Measurements from ENCODE around the gene FTMT.

The FTMT gene

DNA sequence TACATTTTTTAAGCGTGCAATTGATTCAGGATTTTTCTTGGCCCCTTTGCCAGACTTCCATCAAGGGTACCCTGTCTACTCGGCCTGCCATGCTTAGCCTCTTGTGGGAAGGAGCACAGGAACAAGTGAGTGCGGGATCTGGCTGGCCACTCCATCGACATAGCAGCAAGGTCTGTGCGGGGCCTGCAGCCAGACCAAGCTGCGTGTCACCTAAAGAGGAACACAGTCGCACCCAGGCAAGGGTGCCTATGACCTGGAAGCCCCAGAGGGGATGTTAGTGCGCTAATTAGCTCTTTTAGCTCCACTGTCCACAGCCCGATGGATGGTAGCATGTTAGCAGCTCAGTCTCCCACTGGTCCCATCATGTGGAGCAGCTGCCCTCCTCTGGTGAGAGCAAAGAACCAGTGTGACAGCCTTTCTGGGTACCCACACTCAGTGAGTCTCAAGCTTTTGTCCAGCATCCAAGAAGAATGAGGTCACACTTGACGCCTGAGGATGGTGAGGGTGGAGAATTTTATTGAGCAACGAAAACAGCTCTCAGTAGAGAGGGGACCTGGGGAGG lies 38.7 kb downstream of the FTMT start:
- H3K27me3 ChIP-seq (replicated peaks; ENCODE audit: control insufficient read depth, insufficient read depth, low read length), result no peaks in the 10 kb centered on the region
- TF ChIP-seq, protein P1, sequence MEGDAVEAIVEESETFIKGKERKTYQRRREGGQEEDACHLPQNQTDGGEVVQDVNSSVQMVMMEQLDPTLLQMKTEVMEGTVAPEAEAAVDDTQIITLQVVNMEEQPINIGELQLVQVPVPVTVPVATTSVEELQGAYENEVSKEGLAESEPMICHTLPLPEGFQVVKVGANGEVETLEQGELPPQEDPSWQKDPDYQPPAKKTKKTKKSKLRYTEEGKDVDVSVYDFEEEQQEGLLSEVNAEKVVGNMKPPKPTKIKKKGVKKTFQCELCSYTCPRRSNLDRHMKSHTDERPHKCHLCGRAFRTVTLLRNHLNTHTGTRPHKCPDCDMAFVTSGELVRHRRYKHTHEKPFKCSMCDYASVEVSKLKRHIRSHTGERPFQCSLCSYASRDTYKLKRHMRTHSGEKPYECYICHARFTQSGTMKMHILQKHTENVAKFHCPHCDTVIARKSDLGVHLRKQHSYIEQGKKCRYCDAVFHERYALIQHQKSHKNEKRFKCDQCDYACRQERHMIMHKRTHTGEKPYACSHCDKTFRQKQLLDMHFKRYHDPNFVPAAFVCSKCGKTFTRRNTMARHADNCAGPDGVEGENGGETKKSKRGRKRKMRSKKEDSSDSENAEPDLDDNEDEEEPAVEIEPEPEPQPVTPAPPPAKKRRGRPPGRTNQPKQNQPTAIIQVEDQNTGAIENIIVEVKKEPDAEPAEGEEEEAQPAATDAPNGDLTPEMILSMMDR (IDR thresholded peaks at IDR 0.05; ENCODE audit: insufficient read depth, low read length, poor library complexity, severe bottlenecking), result no peak
- DNase-seq (ENCODE audit: extremely low read depth, insufficient read length), result no peak

DNA sequence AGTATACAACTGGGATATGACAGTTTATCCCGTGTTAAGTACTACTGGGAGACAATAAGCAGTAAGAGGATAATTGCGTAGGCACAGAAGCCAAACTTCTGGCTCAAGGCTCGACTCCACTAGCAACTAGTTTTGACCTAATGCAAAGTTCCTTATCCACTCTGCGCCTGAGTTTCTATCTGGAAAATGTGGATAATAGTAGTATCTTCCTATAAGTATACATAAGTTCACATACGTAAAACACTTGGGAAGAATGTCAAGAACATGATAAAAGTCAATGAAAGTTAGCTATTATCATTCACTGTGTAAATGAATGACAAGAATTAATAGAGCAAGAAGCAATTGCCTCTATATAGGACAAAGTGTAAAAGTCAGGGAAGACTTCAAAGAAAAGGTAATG lies 45.7 kb downstream of the FTMT start:
- no peak overlapping the region for H3K4me3 ChIP-seq (replicated peaks; ENCODE audit: low read depth, low read length)
- no peak for DNase-seq (ENCODE audit: extremely low read depth, insufficient read length)
- TF ChIP-seq, protein P1 (IDR thresholded peaks at IDR 0.05; ENCODE audit: insufficient read depth, low read length, poor library complexity, severe bottlenecking), result no peak
- H3K27me3 ChIP-seq (replicated peaks; ENCODE audit: control insufficient read depth, insufficient read depth, low read length), result no peaks in the 10 kb centered on the region
- H3K36me3 ChIP-seq (ENCODE audit: control insufficient read depth, insufficient read depth, low read length), result no peaks in the 10 kb centered on the region

More for the DNA sequence above, 38.7 kb downstream of the FTMT start:
- Histone ChIP-seq H3K36me3 (ENCODE audit: control insufficient read depth, insufficient read depth, low read length) (no peaks in the 10 kb centered on the region), H3K4me3 (replicated peaks; ENCODE audit: low read depth, low read length) (no peak overlapping the region)

DNA sequence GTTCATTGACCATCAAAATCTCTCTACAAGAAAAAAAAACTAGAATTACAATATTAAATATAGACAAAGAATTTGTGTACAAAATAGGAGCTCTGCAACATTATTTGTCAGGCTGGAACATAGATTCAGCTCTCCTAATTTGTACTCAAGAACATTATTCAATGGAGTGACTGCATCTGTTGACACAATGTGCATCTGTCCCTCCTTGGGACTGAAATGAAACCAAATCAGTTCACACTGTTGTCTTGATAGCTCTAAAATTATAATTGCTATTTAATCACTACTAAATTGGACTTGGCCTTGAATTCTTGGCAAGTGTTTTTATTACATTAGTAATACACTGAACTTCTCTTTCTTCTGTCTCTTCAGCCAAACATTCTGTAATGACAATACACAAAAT lies 47.7 kb downstream of the FTMT start:
- TF ChIP-seq, protein P1 (IDR thresholded peaks at IDR 0.05; ENCODE audit: insufficient read depth, low read length, poor library complexity, severe bottlenecking), result no peak
- no peaks in the 10 kb centered on the region for H3K27me3 ChIP-seq (replicated peaks; ENCODE audit: control insufficient read depth, insufficient read depth, low read length)
- DNase-seq (ENCODE audit: extremely low read depth, insufficient read length), result no peak
- H3K4me3 ChIP-seq (replicated peaks; ENCODE audit: low read depth, low read length), result no peak overlapping the region
- H3K36me3 ChIP-seq (ENCODE audit: control insufficient read depth, insufficient read depth, low read length), result no peaks in the 10 kb centered on the region
